ENCODE data around the gene TRAPPC2L. TPM values are rescaled to one million over a fixed set of nuclear protein-coding genes. Genes with fewer than 3 reads are reported as not detected.

TRAPPC2L gene
- total RNA-seq, 1 donor from 2014 or later, result 95.1 TPM

GRCh38 chr16:88841521-88842307 is 15.2 kb upstream of the TRAPPC2L start:
- TF ChIP-seq CTCF (conservative IDR thresholded peaks at IDR 0.05), result no peak
- DNase-seq (ENCODE audit: low read depth, low spot score), result no peak
- H3K27ac Mint-ChIP-seq (ENCODE audit: unreplicated experiment), result peak overlapping the region; percentile 35
- no peaks in the 10 kb centered on the region for H3K9me3 Mint-ChIP-seq
- H3K4me3 Mint-ChIP-seq, result no peak overlapping the region
- no peaks in the 10 kb centered on the region for H3K27me3 Mint-ChIP-seq (ENCODE audit: low read depth)
- no peaks in the 10 kb centered on the region for H3K4me1 Mint-ChIP-seq
- no peaks in the 10 kb centered on the region for H3K36me3 Mint-ChIP-seq (ENCODE audit: low read depth)

- H3K9me3 Mint-ChIP-seq, result no peaks in the 10 kb centered on the region
- peak overlapping the region; percentile 35 for H3K27ac Mint-ChIP-seq (ENCODE audit: unreplicated experiment)
Observed at GRCh38 chr16:88842308-88842756, 14.6 kb upstream of the TRAPPC2L start.

GRCh38 chr16:88842806-88843205 is 14.1 kb upstream of the TRAPPC2L start:
- no peak for TF ChIP-seq CTCF (conservative IDR thresholded peaks at IDR 0.05)

More at GRCh38 chr16:88842308-88842756, 14.6 kb upstream of the TRAPPC2L start:
- TF ChIP-seq CTCF (conservative IDR thresholded peaks at IDR 0.05), result no peak
- H3K4me3 Mint-ChIP-seq, result no peak overlapping the region
- no peaks in the 10 kb centered on the region for H3K27me3 Mint-ChIP-seq (ENCODE audit: low read depth)
- H3K4me1 Mint-ChIP-seq, result no peaks in the 10 kb centered on the region
- DNase-seq (ENCODE audit: low read depth, low spot score), result no peak
- no peaks in the 10 kb centered on the region for H3K36me3 Mint-ChIP-seq (ENCODE audit: low read depth)

GRCh38 chr16:88843256-88843655 is 13.7 kb upstream of the TRAPPC2L start:
- Mint-ChIP-seq H3K36me3 (ENCODE audit: low read depth) (no peaks in the 10 kb centered on the region), H3K27me3 (ENCODE audit: low read depth) (no peaks in the 10 kb centered on the region), H3K9me3 (no peaks in the 10 kb centered on the region), H3K4me3 (no peak overlapping the region), H3K27ac (ENCODE audit: unreplicated experiment) (peak overlapping the region; percentile 27), H3K4me1 (no peaks in the 10 kb centered on the region)
- TF ChIP-seq CTCF (conservative IDR thresholded peaks at IDR 0.05), result no peak
- no peak for DNase-seq (ENCODE audit: low read depth, low spot score)

More at GRCh38 chr16:88842806-88843205, 14.1 kb upstream of the TRAPPC2L start:
- H3K36me3 Mint-ChIP-seq (ENCODE audit: low read depth), result no peaks in the 10 kb centered on the region
- H3K4me3 Mint-ChIP-seq, result no peak overlapping the region
- DNase-seq (ENCODE audit: low read depth, low spot score), result no peak
- H3K27ac Mint-ChIP-seq (ENCODE audit: unreplicated experiment), result no peak overlapping the region
- H3K4me1 Mint-ChIP-seq, result no peaks in the 10 kb centered on the region
- no peaks in the 10 kb centered on the region for H3K9me3 Mint-ChIP-seq
- H3K27me3 Mint-ChIP-seq (ENCODE audit: low read depth), result no peaks in the 10 kb centered on the region

GRCh38 chr16:88844419-88845036 is 12.4 kb upstream of the TRAPPC2L start:
- no peak for DNase-seq (ENCODE audit: low read depth, low spot score)
- peak; percentile 19 for TF ChIP-seq CTCF (conservative IDR thresholded peaks at IDR 0.05)
- no peaks in the 10 kb centered on the region for H3K4me1 Mint-ChIP-seq
- H3K9me3 Mint-ChIP-seq, result no peaks in the 10 kb centered on the region
- H3K27ac Mint-ChIP-seq (ENCODE audit: unreplicated experiment), result no peak overlapping the region
- no peak overlapping the region for H3K4me3 Mint-ChIP-seq
- H3K27me3 Mint-ChIP-seq (ENCODE audit: low read depth), result no peaks in the 10 kb centered on the region
- H3K36me3 Mint-ChIP-seq (ENCODE audit: low read depth), result no peaks in the 10 kb centered on the region
